Stimulated activated CD4-positive, alpha-beta T cell treated with anti-CD3 and anti-CD28 coated beads, TNF-alpha, amount 100 ng/mL, for 4 hours (primary cell): ENCODE data around the gene NEK8.
"Not testable (repeated sequence)": the region's sequence is repeated elsewhere in the genome, so short reads cannot be mapped to it uniquely, and the experiment has no call there.

Experiments used
- DNase-seq, 3 experiments: peaks; one replicate each; pipeline ENCODE4 v3.0.0-alpha.2; 2020; ENCODE audit warnings: low read depth in 3 of 3

Gene NEK8

GRCh38 chr17:28725660-28726225 is 2.8 kb upstream of the NEK8 start:
- peak in 1 of 3 experiments; percentile 55 for DNase-seq

- peak in 2 of 3 experiments; percentile 37 to 69 for DNase-seq
Measured at GRCh38 chr17:28726226-28726626, 2.4 kb upstream of the NEK8 start, which contains the start of gene TLCD1. TLCD1 (minus strand) TSS chr17:28726233; CDS start chr17:28726097, 136 bp downstream.

GRCh38 chr17:28726627-28727491 is 1.7 kb upstream of the NEK8 start:
- peak; percentile 84 to 87 (median 86) for DNase-seq

GRCh38 chr17:28729950-28730330 is 1.4 kb downstream of the NEK8 start:
- no peak for DNase-seq

GRCh38 chr17:28733346-28733745 is 4.8 kb downstream of the NEK8 start:
- DNase-seq, result no peak

- no peak for DNase-seq
Measured at GRCh38 chr17:28734712-28735241, 6.2 kb downstream of the NEK8 start.

- no peak for DNase-seq
Measured at GRCh38 chr17:28735242-28735722, 6.7 kb downstream of the NEK8 start.

- not testable (repeated sequence) for DNase-seq
Measured at GRCh38 chr17:28735913-28736769, 7.6 kb downstream of the NEK8 start.

GRCh38 chr17:28737316-28737715 is 8.7 kb downstream of the NEK8 start:
- no peak for DNase-seq

- no peak for DNase-seq
Measured at GRCh38 chr17:28737770-28738679, 9.4 kb downstream of the NEK8 start.

- DNase-seq, result peak in 2 of 3 experiments; percentile 61 to 65
Measured at GRCh38 chr17:28738680-28739384, 10.2 kb downstream of the NEK8 start.

GRCh38 chr17:28740406-28741357 is 12.1 kb downstream of the NEK8 start:
- no peak for DNase-seq

- no peak for DNase-seq
Measured at GRCh38 chr17:28741358-28742349, 13.1 kb downstream of the NEK8 start.

GRCh38 chr17:28743243-28744103 is 14.9 kb downstream of the NEK8 start, which contains the start of gene TRAF4:
TRAF4 (plus strand) TSS chr17:28744011; CDS start chr17:28744113, 102 bp downstream.
- peak; percentile 62 to 72 (median 65) for DNase-seq

- DNase-seq, result peak; percentile 46 to 71 (median 56)
Measured at GRCh38 chr17:28744104-28744971, 15.8 kb downstream of the NEK8 start.
